22Rv1 (cell line): ENCODE measurements around the gene KAZN.

Experiments
- H3K27ac ChIP-seq: fragments of 450-650 bp; 2 replicates; pipeline ENCODE4 v1.5.1; 2017
- ZFX ChIP-seq: fragments of 450-650 bp; IDR thresholded peaks from 2 replicates; pipeline ENCODE4 v1.6.1; 2017; ENCODE audit warnings: antibody characterized with exemption, borderline replicate concordance
- TF ChIP-seq, protein P1 (sequence below): fragments of 450-650 bp; IDR thresholded peaks from 2 replicates; pipeline ENCODE4 v1.5.1; 2017; ENCODE audit warnings: mild to moderate bottlenecking

KAZN gene

DNA sequence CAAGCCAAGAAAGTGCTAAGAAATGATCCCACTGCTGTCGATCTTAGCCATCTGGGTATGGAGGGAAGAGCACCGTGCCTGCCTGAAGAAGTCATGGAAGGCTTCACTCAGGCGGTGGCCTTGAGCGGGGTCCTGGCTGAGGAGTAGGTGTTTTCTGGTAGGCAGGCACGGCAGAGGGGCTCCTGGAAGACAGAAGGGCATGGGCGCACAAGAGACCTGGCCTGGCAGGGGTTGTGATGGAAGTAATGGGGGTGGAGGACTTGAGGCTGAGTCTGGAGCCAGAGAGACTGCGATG lies 185.1 kb downstream of the KAZN start:
- TF ChIP-seq, protein P1, sequence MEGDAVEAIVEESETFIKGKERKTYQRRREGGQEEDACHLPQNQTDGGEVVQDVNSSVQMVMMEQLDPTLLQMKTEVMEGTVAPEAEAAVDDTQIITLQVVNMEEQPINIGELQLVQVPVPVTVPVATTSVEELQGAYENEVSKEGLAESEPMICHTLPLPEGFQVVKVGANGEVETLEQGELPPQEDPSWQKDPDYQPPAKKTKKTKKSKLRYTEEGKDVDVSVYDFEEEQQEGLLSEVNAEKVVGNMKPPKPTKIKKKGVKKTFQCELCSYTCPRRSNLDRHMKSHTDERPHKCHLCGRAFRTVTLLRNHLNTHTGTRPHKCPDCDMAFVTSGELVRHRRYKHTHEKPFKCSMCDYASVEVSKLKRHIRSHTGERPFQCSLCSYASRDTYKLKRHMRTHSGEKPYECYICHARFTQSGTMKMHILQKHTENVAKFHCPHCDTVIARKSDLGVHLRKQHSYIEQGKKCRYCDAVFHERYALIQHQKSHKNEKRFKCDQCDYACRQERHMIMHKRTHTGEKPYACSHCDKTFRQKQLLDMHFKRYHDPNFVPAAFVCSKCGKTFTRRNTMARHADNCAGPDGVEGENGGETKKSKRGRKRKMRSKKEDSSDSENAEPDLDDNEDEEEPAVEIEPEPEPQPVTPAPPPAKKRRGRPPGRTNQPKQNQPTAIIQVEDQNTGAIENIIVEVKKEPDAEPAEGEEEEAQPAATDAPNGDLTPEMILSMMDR: no peak
- TF ChIP-seq ZFX: no peak
- H3K27ac ChIP-seq: no peak overlapping the region

DNA sequence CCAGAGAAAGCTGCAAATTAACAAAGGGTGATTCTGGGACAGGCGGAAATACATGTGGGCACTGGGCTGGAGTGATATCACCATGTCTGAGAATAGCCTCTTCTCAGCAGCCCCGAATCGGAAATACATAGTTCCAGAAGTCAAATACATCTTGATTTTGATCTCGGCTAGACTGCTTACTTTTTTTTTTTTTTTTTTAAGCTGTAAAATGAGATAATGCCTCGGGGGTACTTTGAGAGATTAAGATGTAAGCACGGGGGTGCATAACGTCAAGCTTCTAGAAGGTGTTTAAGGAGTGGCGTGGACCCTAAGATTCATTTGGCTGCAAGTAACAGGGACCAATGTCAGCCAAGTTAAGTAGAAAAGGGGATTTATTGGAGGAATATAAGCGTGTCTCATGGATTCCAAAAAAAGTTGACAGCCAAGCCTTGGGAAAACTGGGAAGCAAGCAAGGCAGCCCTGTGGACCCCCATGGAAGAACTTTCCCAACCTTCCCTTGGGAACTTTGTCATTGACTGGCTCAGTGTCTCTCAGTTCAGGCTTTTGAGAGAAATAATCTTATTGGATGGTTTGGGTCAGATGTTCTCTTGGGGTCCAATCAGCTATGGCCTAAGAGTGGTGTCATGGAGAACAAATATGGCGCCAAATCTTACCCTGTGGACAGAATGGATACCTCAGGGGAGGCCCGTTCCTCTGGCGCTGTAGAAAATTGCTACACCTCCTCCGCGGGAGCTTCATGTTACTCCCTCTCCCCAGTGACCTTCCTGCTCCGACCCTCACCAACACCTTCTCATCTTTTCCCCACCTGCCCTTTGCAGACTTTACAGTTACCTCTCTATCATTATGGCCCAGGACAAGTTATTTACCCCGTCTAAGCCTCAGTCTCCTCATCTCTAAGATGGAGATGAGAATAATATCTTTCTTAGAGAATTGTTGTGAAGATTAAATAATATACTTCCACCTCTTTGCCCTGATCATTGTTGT lies 186.6 kb downstream of the KAZN start:
- no peak for TF ChIP-seq ZFX
- TF ChIP-seq, protein P1: no peak
- H3K27ac ChIP-seq: no peak overlapping the region

DNA sequence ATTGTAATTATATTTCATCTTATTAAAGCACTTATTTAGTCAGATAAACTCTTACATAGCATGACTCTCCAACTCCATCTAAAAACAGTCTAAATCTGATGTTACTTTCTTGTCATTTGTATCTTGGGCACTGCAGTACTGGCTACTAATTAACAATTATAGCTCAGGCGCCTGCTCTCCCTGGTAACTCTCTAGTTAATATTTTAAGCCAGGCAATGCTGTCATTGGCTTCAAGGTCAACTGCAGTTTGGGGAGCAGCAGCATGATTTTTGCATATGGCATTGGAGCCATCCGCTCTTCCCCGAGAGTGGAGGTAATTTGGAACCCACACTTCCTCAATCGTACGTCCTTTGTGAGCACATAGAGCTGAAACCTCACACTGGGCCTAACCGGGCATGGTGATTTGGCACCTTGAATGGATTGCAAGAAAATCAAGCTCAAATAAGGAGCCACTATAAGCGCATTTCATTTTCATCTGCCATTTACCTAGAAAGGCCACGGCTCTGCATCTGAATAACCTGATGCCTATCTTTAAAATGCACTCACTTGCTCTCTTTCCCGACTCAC lies 187.7 kb downstream of the KAZN start:
- H3K27ac ChIP-seq: no peak overlapping the region
- TF ChIP-seq, protein P1: no peak
- no peak for TF ChIP-seq ZFX

DNA sequence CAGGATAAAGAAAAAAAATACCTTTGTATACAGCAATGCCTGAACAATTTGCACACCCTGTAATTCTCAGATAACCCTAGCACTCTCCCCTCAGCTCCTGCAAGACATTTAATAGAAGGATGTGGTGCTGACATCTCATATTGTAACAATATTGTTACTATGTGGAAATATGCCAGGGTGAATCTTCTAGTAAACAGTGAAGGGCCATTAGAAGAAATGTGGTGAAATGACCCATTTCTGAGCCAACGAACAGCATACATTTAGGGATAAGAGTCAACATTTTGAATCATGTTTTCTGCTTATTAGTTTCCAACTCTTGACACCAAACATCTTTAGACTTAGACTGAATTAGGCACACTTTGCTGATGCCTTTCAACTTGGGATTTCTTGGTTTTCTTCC lies 188.2 kb downstream of the KAZN start:
- TF ChIP-seq, protein P1: no peak
- no peak for TF ChIP-seq ZFX
- no peak overlapping the region for H3K27ac ChIP-seq

DNA sequence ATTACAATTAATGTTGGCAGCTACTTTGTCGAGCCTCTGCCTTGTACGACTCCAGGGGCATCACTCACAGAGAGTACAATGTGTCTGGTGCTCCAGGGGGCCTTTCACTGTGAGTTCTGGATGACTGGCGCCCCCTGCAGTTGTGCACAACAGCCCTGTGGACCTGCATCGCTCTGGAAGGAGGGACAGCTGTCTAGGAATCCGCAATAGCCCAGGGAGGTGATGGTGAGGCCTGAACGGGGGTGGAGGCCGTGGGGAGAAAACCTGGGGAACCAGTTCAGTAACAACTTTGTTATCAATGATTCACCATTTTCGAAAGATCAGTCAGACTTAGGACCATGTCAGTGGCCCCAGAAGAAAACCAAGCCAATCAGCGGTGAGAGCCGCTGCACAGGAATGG lies 189.1 kb downstream of the KAZN start:
- no peak overlapping the region for H3K27ac ChIP-seq
- TF ChIP-seq, protein P1: no peak
- no peak for TF ChIP-seq ZFX

DNA sequence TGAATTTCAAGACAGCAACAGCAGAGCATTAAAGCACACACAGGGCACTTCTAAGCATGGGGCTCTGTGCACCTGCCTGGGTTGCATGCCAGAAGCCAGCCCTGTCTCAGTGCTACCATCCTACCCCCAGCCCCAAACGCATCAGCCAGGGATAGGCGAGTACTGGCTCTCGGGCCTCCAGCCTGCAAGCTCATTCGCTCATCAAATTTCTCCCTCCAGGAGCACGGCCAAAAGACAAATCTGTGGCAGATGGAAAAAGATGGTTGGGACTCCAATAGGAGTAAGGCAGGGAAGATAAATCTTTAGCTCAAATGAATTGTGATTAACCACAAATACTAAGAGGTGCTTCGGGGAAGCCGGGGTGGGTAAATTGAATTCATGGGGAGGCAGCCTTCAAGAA lies 189.6 kb downstream of the KAZN start:
- no peak overlapping the region for H3K27ac ChIP-seq
- TF ChIP-seq, protein P1: no peak
- TF ChIP-seq ZFX: no peak

DNA sequence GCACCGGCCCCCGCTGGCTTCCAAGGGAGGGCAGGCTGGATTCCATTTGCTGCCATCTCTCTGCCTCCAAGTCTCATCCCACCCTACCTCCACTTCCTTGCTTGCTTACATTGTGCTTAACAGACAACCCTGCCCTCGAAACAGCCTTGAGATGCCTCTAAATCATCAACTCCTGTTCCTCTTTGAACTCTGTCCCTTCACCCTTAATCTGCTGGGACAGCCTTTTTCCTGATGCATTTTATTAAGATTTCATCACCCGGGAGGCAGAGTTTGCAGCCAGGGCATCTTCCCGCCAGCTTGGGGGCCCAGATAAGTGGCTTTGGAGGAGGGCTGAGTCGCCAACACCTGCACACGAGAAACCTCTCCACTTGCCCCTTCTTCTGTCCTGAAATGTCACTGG lies 192.5 kb downstream of the KAZN start:
- H3K27ac ChIP-seq: no peak overlapping the region
- TF ChIP-seq, protein P1: no peak
- no peak for TF ChIP-seq ZFX
